HCEC 1CT (cell line): ENCODE measurements around the gene NXPE4.
"Not testable (repeated sequence)": the region's sequence is repeated elsewhere in the genome, so short reads cannot be mapped to it uniquely, and the experiment has no call there.

Experiments used
- DNase-seq: peaks from one replicate; pipeline ENCODE4 v3.0.0-alpha.2; 2017

The NXPE4 gene

GRCh38 chr11:114595571-114595970 is at the start of gene NXPE4:
TSS of gene NXPE4 (minus strand) at chr11:114595786. CDS start at chr11:114594759, 1,027 bp downstream.
- no peak for DNase-seq

DNA sequence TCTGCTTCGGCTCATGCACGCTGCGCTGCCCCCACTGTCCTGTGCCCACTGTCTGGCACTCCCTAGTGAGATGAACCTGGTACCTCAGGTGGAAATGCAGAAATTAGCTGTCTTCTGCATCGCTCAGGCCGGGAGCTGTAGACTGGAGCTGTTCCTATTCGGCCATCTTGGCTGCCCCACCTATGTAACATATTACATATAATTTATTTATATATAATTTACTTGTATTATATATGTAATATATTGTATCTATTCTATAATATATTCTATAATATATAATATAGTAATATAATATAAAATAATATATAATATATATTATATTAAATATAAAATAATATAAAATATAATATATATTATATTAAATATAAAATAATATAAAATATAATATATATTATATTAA is 43.9 kb upstream of the NXPE4 start:
- DNase-seq = not testable (repeated sequence)

- DNase-seq = not testable (repeated sequence)
Observed at GRCh38 chr11:114631445-114631965, 35.9 kb upstream of the NXPE4 start.

DNA sequence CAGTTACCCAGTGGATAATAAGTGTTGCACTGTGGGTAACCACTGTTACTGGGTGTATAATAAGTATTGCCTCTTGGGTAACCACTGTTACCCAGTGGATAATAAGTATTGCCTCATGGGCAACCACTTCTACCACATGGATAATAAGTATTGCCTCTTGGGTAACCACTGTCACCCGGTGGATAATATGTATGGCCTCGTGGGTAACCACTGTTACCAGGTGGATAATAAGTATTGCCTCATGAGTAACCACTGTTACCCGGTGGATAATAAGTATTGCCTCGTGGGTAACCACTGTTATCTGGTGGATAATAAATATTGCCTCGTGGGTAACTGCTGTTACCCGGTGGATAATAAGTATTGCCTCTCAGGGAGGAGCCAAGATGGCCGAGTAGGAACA is 29.7 kb upstream of the NXPE4 start:
- DNase-seq = no peak

DNA sequence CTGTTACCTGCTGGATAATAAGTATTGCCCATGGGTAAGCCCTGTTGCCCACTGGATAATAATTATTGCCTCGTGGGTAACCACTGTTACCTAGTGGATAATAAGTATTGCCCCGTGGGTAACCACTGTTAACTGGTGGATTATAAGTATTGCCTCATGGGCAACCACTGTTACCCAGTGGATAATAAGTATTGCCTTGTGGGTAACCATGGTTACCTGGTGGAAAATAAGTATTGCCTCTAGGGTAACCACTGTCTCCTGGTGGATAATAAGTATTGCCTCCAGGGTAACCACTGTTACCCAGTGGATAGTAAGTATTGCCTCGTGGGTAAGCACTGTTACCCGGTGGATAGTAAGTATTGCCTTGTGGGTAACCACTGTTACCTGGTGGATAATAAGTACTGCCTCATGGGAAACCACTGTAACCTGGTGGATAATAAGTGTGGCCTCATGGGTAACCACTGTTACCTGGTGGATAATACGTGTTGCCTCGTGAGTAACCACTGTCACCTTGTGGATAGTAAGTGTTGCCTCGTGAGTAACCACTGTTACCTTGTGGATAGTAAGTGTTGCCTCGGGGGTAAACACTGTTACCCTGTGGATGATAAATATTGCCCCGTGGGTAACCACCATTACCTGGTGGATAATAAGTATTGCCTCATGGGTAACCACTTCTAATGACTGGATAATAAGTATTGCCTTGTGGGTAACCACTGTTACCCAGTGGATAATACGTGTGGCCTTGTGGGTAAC is 29.0 kb upstream of the NXPE4 start:
- DNase-seq = no peak

DNA sequence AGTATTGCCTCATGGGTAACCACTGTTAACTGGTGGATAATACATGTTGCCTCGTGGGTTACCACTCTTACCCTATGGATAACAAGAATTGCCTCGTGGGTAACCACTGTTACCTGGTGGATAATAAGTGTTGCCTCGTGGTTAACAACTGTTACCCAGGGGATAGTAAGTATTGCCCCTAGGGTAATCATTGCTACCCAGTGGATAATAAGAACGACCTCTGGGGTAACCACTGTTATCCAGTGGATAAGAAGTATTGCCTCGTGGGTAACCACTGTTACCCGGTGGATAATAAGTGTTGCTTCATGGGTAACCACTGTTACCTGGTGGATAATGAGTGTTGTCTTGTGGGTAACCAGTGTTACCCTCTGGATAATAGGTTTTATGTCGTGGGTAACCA is 28.1 kb upstream of the NXPE4 start:
- DNase-seq = no peak

DNA sequence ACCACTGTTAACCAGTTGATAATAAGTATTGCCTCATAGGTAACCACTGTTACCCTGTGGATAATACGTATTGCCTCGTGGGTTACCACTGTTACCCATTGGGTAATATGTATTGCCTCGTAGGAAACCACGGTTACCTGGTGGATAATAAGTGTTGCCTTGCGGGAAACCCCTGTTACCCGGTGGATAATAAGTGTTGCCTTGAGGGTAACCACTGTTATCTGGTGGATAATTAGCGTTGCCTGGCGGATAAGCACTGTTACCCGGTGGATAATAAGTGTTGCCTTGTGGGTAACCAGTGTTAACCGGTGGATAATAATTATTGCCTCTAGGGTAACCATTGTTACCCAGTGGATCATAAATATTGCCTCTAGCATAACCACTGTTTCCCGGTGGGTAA is 27.3 kb upstream of the NXPE4 start:
- DNase-seq = no peak

DNA sequence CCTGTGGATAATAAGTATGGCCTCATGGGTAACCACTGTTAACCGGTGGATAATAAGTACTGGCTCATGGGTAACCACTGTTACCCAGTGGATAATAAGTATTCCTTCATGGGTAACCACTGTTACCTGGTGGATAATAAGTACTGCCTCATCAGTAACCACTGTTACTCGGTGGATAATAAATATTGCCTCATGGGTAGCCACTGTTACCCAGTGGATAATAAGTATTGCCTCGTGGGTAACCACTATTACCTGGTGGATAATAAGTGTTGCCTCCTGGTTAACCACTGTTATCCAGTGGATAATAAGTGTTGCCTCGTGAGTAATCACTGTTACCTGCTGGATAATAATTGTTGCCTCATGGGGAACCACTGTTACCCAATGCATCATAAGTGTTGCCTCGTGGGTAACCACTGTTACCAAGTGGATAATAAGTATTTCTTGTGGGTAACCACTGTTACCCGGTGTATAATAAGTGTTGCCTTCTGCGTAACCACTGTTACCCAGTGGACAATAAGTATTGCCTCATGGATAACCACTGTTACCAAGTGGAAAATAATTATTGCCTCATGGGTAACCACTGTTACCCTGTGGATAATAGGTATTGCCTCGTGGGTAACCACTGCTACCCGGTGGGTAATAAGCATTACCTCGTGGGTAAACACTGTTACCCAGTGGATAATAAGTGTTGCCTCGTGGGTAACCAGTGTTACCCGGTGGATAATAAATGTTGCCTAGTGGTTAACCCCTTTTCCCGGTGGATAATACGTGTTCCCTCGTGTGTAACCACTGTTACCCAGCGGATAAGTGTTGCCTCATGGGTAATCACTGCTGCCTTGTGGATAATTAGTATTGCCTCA is 26.6 kb upstream of the NXPE4 start:
- DNase-seq = no peak

DNA sequence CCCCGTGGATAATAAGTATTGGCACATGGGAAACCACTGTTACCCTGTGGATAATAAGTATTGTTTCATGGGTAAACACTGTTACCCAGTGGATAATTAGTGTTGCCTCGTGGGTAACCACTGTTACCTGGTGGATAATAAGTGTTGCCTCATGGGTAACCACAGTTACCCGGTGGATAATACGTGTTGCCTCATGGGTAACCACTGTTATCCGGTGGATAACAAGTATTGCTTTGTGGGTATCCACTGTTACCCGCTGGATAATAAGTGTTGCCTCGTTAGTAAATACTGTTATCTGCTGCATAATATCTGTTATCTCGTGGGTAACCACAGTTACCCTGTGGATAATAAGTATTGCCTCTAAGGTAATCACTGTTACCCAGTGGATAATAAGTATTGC is 25.5 kb upstream of the NXPE4 start:
- no peak for DNase-seq

GRCh38 chr11:114619659-114620173 is 24.1 kb upstream of the NXPE4 start:
- no peak for DNase-seq

- no peak for DNase-seq
Observed at GRCh38 chr11:114618139-114618538, 22.6 kb upstream of the NXPE4 start.

DNA sequence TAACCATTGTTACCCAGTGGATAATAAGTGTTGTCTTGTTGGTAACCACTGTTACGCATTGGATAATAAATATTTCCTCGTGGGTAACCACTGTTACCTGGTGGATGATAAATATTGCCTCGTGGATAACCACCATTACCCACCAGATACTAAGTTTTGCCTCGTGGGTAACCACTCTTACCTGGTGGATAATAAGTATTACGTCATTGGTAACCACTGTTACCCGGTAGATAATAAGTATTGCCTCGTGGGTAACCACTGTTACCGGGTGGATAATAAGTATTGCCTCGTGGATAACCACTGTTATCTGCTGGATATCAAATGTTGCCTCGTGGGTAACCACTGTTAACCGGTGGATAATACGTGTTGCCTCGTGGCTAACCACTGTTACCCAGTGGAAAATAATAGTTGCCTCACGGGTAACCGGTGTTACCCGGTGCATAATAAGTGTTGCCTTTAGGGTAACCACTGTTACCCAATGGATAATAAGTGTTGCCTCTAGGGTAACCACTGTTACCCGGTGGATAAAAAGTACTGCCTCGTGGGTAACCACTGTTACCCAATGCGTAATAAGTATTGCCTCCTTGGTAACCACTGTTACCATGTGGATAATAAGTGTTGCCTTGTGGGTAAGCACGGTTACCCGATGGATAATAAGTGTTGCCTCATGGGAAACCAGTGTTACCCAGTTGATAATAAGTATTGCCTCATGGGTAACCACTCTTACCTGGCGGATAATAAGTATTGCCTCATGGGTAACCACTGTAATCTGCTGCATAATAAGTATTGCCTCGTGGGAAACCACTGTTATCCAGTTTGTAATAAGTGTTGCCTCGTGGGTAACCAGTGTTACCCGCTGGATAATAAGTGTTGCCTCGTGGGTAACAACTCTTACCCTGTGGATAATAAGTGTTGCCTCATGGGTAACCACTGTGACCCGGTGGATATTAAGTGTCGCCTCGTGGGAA is 21.9 kb upstream of the NXPE4 start:
- no peak for DNase-seq

DNA sequence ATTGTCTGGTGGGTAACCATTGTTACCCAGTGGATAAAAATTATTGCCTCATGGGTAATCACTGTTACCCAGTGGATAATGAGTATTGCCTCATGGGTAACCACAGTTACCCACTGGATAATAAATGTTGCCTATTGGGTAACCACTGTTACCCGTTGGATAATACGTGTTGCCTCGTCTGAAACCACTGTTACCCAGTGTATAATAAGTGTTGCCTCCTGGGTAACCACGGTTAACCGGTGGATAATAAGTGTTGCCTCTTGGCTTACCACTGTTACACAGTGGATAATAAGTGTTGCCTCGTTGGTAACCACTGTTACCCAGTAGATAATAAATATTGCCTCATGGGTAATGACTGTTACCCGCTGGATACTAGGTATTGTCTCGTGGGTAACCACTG is 20.9 kb upstream of the NXPE4 start:
- DNase-seq = no peak

- no peak for DNase-seq
Observed at GRCh38 chr11:114615448-114616361, 20.1 kb upstream of the NXPE4 start.

DNA sequence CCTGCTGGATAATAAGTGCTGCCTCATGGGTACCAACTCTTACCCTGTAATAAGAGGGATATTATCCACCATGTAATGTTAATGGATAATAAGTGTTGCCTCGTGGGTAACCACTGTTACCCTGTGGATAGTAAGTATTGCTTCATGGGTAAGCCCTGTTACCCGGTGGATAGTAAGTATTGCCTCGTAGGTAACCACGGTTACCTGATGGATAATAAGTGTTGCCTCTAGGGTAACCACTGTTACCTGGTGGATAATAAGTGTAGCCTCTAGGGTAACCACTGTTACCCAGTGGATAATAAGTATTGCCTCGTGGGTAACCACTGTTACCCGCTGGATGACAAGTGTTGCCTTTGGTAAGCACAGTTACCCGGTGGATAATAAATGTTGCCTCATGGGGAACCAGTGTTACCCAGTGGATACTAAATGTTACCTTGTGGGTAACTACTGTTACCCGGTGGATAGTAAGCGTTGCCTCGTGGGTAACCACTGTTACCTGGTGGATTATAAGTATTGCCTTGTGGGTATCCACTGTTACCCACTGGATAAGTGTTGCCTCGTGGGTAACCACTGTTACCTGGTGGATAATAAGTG is 18.6 kb upstream of the NXPE4 start:
- DNase-seq = no peak

GRCh38 chr11:114613094-114613493 is 17.5 kb upstream of the NXPE4 start:
- DNase-seq = not testable (repeated sequence)

DNA sequence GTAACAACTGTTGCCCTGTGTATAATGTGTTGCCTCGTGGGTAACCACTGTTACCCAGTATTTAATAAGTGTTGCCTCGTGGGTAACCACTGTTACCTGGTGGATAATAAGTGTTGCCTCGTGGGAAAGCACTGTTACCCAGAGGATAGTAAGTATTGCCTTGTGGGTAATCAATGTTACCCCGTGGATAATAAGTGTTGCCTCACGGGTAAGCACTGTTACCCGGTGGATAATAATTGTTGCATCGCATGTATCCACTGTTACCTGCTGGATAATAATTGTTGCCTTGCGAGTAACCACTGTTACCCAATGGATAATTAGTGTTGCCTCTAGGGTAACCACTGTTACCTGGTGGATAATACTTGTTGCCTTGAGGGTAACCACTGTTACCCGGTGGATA is 17.1 kb upstream of the NXPE4 start:
- DNase-seq = no peak

GRCh38 chr11:114612199-114612598 is 16.6 kb upstream of the NXPE4 start:
- DNase-seq = not testable (repeated sequence)

GRCh38 chr11:114610984-114611944 is 15.7 kb upstream of the NXPE4 start:
- peak; percentile 19 for DNase-seq

GRCh38 chr11:114610550-114610949 is 15.0 kb upstream of the NXPE4 start:
- DNase-seq = no peak
